GM12801 (cell line): ENCODE results near the gene MTHFR.

Experiments used
- CTCF ChIP-seq: IDR thresholded peaks from one replicate; pipeline ENCODE4 v1.5.1; 2011; ENCODE audit warnings: control low read depth; ENCODE audit not compliant: insufficient read length; ENCODE audit errors: extremely low read depth

MTHFR gene

DNA sequence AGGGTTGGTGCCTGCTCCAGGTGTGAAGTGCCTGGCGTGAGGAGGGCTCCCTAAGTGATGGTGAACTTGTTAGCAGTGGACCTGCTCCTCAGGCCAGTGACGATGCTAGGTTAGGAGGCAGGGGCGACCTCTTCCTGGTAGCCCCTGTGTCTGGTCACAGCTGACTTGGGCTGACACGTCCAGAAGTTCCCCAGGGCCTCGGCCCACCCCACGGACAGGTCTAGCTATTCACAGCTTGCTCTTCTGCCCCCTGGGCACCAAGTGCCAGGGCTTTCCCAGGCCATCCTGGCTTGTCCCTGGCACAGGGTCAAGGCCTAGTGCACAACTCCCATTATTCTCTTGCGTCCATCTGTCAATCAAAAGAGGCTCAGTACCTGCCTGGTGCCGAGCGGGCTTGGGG is 54.7 kb downstream of the MTHFR start:
- TF ChIP-seq CTCF = no peak

GRCh38 chr1:11749996-11750395 is 55.8 kb downstream of the MTHFR start:
- TF ChIP-seq CTCF = no peak

DNA sequence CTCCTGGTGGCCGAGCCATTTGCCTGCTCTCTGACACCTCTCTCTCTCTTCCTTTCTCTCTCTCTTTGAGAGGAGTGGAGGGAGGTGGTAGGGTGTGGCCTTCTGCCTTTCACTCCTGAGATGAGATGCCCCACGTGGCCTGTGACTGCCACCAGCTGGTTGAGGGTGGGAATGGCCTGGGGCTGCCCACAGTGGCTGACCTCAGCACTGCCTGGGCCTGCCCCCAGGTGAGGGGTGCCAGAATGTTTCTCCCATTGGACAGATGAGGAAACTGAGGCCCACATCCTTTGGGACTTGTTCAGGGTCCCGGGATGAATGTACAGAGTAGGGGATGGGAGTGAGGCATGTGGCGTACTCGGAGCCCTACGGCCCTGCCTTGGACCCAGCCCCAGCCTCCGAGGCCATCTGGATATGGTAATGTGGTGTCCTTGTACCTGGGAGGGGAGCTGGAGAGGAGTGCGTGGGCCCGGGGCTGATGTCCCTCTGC is 56.5 kb downstream of the MTHFR start:
- TF ChIP-seq CTCF = no peak

GRCh38 chr1:11748294-11749202 is 57.2 kb downstream of the MTHFR start:
- no peak for TF ChIP-seq CTCF

DNA sequence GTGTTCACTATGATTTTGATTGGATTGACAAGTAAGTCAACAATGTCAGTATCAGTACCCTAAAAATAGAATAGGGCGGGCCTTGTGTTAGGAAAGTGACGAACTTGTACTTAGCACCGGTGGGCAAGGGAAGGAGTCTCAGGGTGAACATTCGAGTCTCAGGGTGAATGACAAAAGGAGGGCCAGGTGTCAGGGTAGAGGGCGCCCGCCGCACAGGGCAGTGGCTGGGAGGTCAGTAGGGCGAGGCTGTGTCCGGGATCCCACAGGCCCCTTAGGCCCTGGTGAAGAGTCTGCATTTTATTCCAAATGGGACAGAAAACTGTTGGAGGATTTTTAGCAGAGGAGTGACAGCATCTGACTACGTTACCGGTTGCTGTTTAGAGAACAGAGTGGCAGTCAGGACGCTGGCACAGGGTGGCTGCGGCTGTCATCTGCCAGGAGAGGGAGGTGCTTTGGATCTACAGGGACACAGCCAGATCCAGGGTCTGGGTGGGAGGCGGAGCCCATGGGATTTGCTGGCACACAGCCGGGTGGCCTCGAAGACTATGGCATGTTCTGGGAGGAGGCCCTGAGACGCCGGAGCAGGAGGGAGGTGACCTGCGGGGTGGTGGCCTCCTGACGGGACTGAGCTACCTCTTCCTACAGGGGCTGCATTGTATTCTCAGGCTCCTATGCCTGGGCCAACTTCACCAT is 58.8 kb downstream of the MTHFR start:
- TF ChIP-seq CTCF = no peak

GRCh38 chr1:11746092-11746491 is 59.7 kb downstream of the MTHFR start:
- TF ChIP-seq CTCF = no peak

- no peak for TF ChIP-seq CTCF
Observed at GRCh38 chr1:11744287-11744686, 61.5 kb downstream of the MTHFR start.
